Endothelial cell of umbilical vein (primary cell): Measurements from ENCODE around the gene MS4A7.

Experiments
- CTCF ChIP-seq, 2 donors: IDR thresholded peaks; 1 replicate in 1 of 2; 2 replicates in 1 of 2; pipeline ENCODE4 v1.5.1; 2011; ENCODE audit warnings: low read length in 2 of 2, mild to moderate bottlenecking in 2 of 2, moderate library complexity in 2 of 2, control low read depth in 1 of 2, inconsistent platforms in 1 of 2, low read depth in 1 of 2; ENCODE audit not compliant: insufficient read depth in 1 of 2; ENCODE audit errors: extremely low read depth in 1 of 2
- EZH2 ChIP-seq: IDR thresholded peaks from 2 replicates; pipeline ENCODE4 v1.6.1; 2012; ENCODE audit warnings: borderline replicate concordance, low read depth, mild to moderate bottlenecking, moderate library complexity, low read length, inconsistent platforms; ENCODE audit not compliant: severe bottlenecking
- FOS ChIP-seq: IDR thresholded peaks from 2 replicates; pipeline ENCODE4 v1.6.1; 2011; ENCODE audit warnings: mild to moderate bottlenecking, low read length, moderate library complexity, borderline replicate concordance; ENCODE audit not compliant: insufficient read depth
- GATA2 ChIP-seq: IDR thresholded peaks from 2 replicates; pipeline ENCODE4 v1.7.0; 2011; ENCODE audit warnings: low read depth, mild to moderate bottlenecking, moderate library complexity, mixed read lengths, low read length; ENCODE audit not compliant: insufficient read length, insufficient read depth
- MAX ChIP-seq: IDR thresholded peaks from 2 replicates; pipeline ENCODE4 v1.6.1; 2011; ENCODE audit not compliant: insufficient read depth, insufficient read length
- MYC ChIP-seq: IDR thresholded peaks from one replicate; pipeline ENCODE4 v1.6.1; 2011; ENCODE audit warnings: mild to moderate bottlenecking, low read depth, low read length
- POLR2A ChIP-seq: IDR thresholded peaks from 2 replicates; pipeline ENCODE4 v1.6.1; 2012; ENCODE audit warnings: low read depth, mild to moderate bottlenecking, control low read depth, low read length
- POLR2AphosphoS5 ChIP-seq: IDR thresholded peaks from 2 replicates; pipeline ENCODE4 v1.6.1; 2012; ENCODE audit warnings: low read depth, mild to moderate bottlenecking, control low read depth, low read length, moderate library complexity; ENCODE audit not compliant: insufficient read depth

- TF ChIP-seq GATA2 = no peak
- no peak for TF ChIP-seq FOS
- no peak for TF ChIP-seq MAX
- no peak for TF ChIP-seq CTCF (IDR thresholded peaks at IDR 0.05; ENCODE audit: extremely low read depth in 1 of 2, insufficient read depth in 1 of 2, low read depth in 1 of 2, low read length in 2 of 2)
- TF ChIP-seq EZH2 = no peak
- no peak for TF ChIP-seq POLR2A
- no peak for TF ChIP-seq POLR2AphosphoS5
- TF ChIP-seq MYC = no peak
Observed at GRCh38 chr11:60429272-60429671, 50.9 kb downstream of the MS4A7 start, which contains the start of gene MS4A5.
